ENCODE measurements around the gene GNG12. TPM values are rescaled to one million over a fixed set of nuclear protein-coding genes. Genes with fewer than 3 reads are reported as not detected.

GNG12 gene
- total and polyA plus RNA-seq, 9 of the 15 experiments (the other 6 are each of a cell fraction or from before 2014, with no cell fraction given) = 2.6 to 6.0 (median 4.1) TPM

GRCh38 chr1:67688526-67689219, 144.6 kb downstream of the GNG12 start (continued):
- peak; percentile 87 to 96 for TF ChIP-seq MLLT1 (IDR thresholded peaks at IDR 0.05)
- no peak for TF ChIP-seq THRA (IDR thresholded peaks at IDR 0.05)
- no peak for TF ChIP-seq KLF1 (tag; IDR thresholded peaks at IDR 0.05)
- no peak for TF ChIP-seq STAT5B (CRISPR knock-in tag; IDR thresholded peaks at IDR 0.05)
- no peak for TF ChIP-seq ZNF445 (CRISPR knock-in tag; IDR thresholded peaks at IDR 0.05; ENCODE audit: low read depth)
- TF ChIP-seq ETV1 (tag; conservative IDR thresholded peaks at IDR 0.05; ENCODE audit: low read depth) = peak; percentile 46
- TF ChIP-seq NFXL1 (CRISPR knock-in tag; IDR thresholded peaks at IDR 0.05) = peak; percentile 75
- TF ChIP-seq CCAR2 (IDR thresholded peaks at IDR 0.05; ENCODE audit: low read depth, low read length) = no peak
- TF ChIP-seq ZNF778 (CRISPR knock-in tag; IDR thresholded peaks at IDR 0.05) = no peak
- 0 out of 2 replicates have a peak, but pooled peaks have one; percentile 43 for TF ChIP-seq ZNF436 (CRISPR knock-in tag; IDR thresholded peaks at IDR 0.05)
- peak in 1 of 2 experiments; percentile 45; a peak in 2 of 4 replicates for TF ChIP-seq RAD21 (CRISPR knock-in tag; conservative IDR thresholded peaks at IDR 0.05 in 1 of 2, IDR thresholded peaks at IDR 0.05 in 1 of 2)
- no peak for TF ChIP-seq ZSCAN29 (IDR thresholded peaks at IDR 0.05)
- TF ChIP-seq ZNF431 (CRISPR knock-in tag; IDR thresholded peaks at IDR 0.05) = no peak
- TF ChIP-seq FOXP4 (CRISPR knock-in tag; IDR thresholded peaks at IDR 0.05; ENCODE audit: borderline replicate concordance) = no peak
- TF ChIP-seq RBM22 (IDR thresholded peaks at IDR 0.05; ENCODE audit: low read depth, low read length, poor library complexity, severe bottlenecking) = peak; percentile 77
- peak; percentile 41; the same call in 1 of the 2 replicates for TF ChIP-seq ESRRA (IDR thresholded peaks at IDR 0.05; ENCODE audit: borderline replicate concordance, low read depth)
- TF ChIP-seq CXXC5 (CRISPR knock-in tag; IDR thresholded peaks at IDR 0.05) = peak; percentile 73
- no peak for TF ChIP-seq ZKSCAN3 (CRISPR knock-in tag; IDR thresholded peaks at IDR 0.05)
- peak; percentile 94 for TF ChIP-seq SMARCE1 (IDR thresholded peaks at IDR 0.05)
- peak; percentile 86 for TF ChIP-seq GATAD2A (IDR thresholded peaks at IDR 0.05)
- TF ChIP-seq PATZ1 (CRISPR knock-in tag; IDR thresholded peaks at IDR 0.05; ENCODE audit: borderline replicate concordance) = no peak
- TF ChIP-seq ZNF263 (CRISPR knock-in tag; IDR thresholded peaks at IDR 0.05; ENCODE audit: borderline replicate concordance) = no peak; the same call in 1 of the 2 replicates

Data from K562 (cell line).